HG02938 (cell line): ENCODE data around the gene SLC6A19.
"Not testable (repeated sequence)": the region's sequence is repeated elsewhere in the genome, so short reads cannot be mapped to it uniquely, and the experiment has no call there.

Experiments
- ATAC-seq: cut with Tn5 transposase; IDR thresholded peaks from one replicate; pipeline ENCODE4 v1.9.1; 2021; ENCODE audit warnings: mild to moderate bottlenecking, moderate library complexity; ENCODE audit not compliant: unreplicated experiment

SLC6A19 gene

GRCh38 chr5:1201327-1202025, at the start of gene SLC6A19:
Gene SLC6A19 (plus strand): TSS chr5:1201595. CDS start chr5:1201651, 56 bp downstream.
- no peak for ATAC-seq

GRCh38 chr5:1152156-1152555, 49.2 kb upstream of the SLC6A19 start:
- no peak for ATAC-seq

- ATAC-seq, result no peak
These were observed 48.6 kb upstream of the SLC6A19 start for GRCh38 chr5:1152771-1153282.

GRCh38 chr5:1153428-1153827, 48.0 kb upstream of the SLC6A19 start:
- ATAC-seq, result no peak

- ATAC-seq, result no peak
These were observed 46.0 kb upstream of the SLC6A19 start for GRCh38 chr5:1155191-1156032.

GRCh38 chr5:1156033-1156753, 45.2 kb upstream of the SLC6A19 start:
- no peak for ATAC-seq

- ATAC-seq, result no peak
These were observed 44.5 kb upstream of the SLC6A19 start for GRCh38 chr5:1156754-1157460.

GRCh38 chr5:1157461-1157986, 43.9 kb upstream of the SLC6A19 start:
- ATAC-seq, result not testable (repeated sequence)

GRCh38 chr5:1158647-1159340, 42.6 kb upstream of the SLC6A19 start:
- ATAC-seq, result no peak

- ATAC-seq, result no peak
These were observed 42.1 kb upstream of the SLC6A19 start for GRCh38 chr5:1159341-1159675.

GRCh38 chr5:1159774-1160406, 41.5 kb upstream of the SLC6A19 start:
- ATAC-seq, result no peak

GRCh38 chr5:1161108-1161832, 40.1 kb upstream of the SLC6A19 start:
- ATAC-seq, result no peak

GRCh38 chr5:1161833-1162229, 39.6 kb upstream of the SLC6A19 start:
- ATAC-seq, result no peak

GRCh38 chr5:1162276-1162675, 39.1 kb upstream of the SLC6A19 start:
- ATAC-seq, result no peak

GRCh38 chr5:1162751-1163150, 38.6 kb upstream of the SLC6A19 start:
- no peak for ATAC-seq

- no peak for ATAC-seq
These were observed 38.0 kb upstream of the SLC6A19 start for GRCh38 chr5:1163366-1163765.

- ATAC-seq, result no peak
These were observed 37.5 kb upstream of the SLC6A19 start for GRCh38 chr5:1163879-1164278.

GRCh38 chr5:1164696-1165630, 36.4 kb upstream of the SLC6A19 start:
- no peak for ATAC-seq
